GM04503 (cell line): ENCODE data around the gene CLCN4.

Source experiments
- DNase-seq: peaks from one replicate; pipeline ENCODE4 v3.0.0-alpha.2; 2012; ENCODE audit warnings: low read depth

Gene CLCN4

GRCh38 chrX:10167573-10167972 lies 10.8 kb downstream of the CLCN4 start:
- DNase-seq: no peak

GRCh38 chrX:10168226-10168625 lies 11.5 kb downstream of the CLCN4 start:
- DNase-seq: no peak

- DNase-seq: no peak
Measured at GRCh38 chrX:10169175-10169574, 12.4 kb downstream of the CLCN4 start.

DNA sequence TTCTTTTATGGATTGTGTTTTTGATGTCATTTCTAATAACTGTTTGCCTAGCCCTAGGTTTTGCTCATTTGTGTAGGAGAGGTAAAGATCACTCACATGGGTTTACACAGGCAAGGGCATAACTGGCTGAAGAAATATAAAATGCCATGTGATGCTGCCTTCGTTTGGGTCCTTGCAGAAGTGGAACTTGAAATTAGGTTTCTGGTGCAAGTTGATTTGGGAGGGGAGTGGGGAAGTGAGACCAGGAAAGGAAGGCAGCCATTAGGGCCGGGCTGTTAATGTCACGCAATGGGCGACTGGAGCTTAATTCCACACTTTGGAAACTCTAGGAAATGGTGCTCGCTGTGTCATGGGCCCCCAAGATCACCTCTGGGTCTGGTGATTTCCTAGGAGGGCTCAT lies 14.5 kb downstream of the CLCN4 start:
- DNase-seq: no peak

- DNase-seq: no peak
Measured at GRCh38 chrX:10172877-10173276, 16.1 kb downstream of the CLCN4 start.

DNA sequence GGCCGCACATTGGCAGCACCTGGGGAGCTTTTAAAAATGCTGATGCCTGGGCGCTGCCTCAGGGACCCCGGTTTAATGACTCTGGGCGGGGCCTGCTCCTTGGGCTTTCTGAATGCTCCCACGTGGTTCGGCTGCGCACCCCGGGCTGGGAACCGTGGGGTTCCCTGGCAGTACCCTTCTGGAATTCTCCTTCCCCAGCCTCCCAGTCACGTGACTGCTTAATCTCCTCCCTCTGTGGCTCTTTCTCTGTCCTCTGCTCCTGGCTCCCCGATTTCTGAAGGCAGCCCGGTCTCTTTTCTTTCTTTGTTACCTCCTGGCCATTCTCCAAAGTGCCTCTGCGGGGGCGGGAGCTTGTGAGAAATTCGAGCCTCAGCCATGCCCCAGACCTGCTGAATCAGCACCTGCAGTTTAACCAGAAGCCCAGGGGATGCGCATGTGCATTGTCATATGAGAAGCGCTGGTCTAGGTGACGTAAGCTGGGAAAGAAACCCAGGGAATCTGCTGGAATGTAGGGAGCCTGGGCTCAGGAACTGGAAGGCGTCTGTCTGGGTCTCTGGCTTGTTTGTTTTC lies 16.6 kb downstream of the CLCN4 start:
- DNase-seq: peak; percentile 55

DNA sequence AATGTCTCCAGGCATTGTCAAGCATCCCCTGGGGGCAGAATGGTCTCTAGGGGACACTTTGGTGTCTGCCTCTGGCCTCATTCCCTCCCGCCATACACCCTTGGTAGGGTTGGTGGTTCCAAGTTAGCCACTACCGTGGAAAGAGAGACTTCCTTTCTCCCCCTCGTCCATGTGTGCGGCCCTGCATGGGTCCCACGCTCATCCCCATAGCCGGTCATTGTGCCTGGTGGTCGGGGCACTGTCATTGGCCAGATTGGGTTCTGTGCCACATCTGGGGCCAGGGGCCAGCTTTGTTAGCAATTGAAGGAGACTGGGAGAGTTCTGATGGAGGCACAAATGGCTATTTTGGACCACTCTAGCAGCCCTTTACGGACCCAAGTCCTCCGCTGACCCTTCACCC lies 17.3 kb downstream of the CLCN4 start:
- DNase-seq: no peak

GRCh38 chrX:10174810-10175209 lies 18.0 kb downstream of the CLCN4 start:
- DNase-seq: no peak

DNA sequence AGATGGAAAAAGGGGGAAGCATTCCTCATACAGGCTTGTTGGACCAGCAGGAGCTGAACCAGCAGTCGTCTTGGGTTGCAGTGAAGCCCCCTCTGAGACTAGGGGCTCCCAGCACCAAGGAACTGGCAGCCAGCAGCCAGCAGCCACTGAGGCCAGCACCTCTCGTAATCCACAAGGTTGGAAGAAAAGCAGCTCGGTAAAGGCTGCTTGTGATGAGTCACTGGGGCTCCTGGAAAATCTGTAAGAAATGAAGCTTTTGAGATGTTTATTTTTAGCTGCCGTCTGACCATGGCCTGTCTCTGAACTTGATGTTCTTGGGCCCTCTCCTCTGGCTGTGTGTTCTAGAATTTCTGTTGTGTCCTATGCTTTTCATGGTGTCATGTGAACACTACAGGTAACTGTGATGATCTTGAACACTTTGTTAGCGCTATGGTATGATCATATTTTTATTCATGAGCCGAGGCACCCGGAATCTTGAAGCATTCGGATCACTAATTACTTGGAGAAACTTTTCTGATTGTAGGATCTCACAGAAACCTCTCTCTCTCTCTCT lies 18.6 kb downstream of the CLCN4 start:
- DNase-seq: no peak

DNA sequence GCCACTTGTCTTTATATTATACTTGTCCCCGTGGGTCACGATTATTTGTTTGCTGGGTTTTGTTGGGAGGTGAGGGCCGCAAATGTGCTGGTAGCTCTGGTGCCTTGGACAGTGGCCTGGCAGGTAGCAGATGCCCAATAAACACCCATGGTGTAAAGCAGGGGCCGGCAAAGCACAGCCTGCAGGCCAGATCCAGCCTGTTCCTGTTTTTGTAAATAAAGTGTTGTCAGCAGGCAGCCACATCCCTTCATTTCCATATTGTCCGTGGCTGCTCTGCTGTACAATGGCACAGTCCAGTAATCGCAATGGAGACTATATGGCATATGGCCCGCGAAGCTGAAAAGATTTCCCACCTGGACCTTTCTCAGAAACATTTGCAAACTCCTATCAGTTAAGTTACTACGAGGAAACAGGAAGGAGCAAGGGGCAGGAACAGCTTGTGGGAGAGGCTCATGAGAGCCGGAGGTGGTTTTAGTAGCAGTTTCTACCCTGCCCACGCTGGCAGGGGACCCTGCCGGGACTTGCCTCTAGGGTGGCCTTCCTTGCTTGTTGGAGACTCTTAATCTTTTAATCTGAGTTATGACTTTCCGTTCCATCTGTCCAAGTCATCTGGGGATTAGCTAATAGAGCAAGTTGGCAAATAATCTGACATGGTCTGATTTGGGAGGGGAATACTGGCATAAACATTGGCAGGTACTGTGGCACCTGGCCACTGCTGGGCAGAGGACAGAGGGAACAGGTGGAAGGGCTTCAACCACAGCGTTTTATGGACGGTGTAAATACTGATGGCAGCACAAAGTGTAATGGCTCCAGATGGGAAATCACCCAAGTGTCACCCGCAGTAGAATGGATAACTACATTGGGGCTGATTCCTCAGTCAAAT lies 19.6 kb downstream of the CLCN4 start:
- DNase-seq: no peak

DNA sequence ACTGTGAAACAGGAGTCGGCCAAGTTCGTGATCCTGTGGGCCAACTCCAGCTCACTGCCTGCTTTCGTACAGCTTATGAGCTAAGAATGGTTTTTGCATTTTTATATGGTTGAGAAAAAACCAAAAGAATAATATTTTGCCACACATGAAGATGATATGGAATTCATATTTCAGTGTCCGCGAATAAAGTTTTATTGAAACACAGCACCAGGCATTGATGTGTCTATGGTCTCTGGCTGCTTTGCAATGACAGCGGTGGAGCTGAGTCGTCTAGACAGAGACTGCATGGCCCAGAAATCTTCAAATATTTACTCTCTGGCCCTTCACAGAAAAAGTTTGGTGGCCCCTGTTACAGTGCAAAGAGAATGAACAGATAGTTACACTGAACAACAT lies 20.2 kb downstream of the CLCN4 start:
- DNase-seq: no peak

DNA sequence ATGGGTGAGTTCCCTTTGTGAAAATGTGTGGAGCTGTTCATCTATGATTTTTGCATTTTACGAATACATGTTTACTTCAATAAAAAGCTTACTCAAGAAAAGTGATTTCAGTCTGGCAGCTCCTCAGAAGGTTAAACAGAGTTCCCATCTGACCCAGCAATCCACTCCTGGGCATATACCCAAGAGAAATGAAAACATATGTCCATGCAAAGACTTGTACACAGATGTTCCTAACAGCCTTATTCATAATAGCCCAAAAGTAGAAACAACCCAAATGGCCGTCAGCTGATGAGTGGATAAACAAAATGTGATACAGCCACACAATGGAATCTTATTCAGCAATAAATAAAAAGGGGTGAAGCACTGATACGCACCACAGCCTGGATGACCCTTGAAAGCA lies 20.8 kb downstream of the CLCN4 start:
- peak; percentile 59 for DNase-seq

GRCh38 chrX:10178866-10179463 lies 22.2 kb downstream of the CLCN4 start:
- DNase-seq: no peak

DNA sequence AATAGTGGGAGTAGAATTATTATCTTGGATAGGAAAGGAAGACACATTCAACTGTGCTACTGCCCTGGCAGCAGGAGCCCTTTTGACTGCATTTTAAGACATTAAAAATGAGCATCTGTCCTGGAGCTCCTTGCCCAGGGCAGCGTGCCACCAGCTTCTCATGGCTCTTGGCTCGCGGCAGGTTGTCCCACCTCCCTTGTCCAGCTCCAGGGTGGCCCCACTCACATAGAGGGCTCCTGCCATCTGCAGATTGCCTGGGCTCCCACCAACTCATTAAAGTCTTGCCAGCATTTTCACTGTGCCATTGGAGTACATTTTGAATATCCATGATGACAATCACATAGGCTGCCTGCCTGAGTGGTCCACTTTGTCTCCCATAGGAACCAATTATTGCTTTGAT lies 27.0 kb downstream of the CLCN4 start:
- DNase-seq: no peak

DNA sequence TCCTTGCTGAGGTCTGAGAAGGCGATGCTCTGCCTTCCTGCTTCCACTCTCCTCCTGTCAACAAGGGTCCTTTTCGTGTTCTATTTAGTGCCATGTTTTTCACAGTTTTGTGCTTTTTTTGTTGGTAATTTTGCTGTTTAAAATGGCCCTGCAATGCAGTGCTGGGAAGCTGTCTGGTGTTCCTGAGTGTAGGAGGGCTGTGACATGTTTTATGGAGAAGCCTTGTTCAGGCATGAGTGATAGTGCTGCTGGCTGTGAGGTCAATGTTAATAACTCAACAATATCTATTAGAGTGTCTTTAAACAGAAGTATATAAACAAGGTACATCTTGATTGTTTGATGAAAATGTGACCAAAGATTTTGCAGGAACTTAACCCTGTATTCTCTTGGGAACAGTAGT lies 27.6 kb downstream of the CLCN4 start:
- DNase-seq: no peak

GRCh38 chrX:10186355-10186754 lies 29.6 kb downstream of the CLCN4 start:
- no peak for DNase-seq

- DNase-seq: no peak
Measured at GRCh38 chrX:10187421-10187820, 30.6 kb downstream of the CLCN4 start.

DNA sequence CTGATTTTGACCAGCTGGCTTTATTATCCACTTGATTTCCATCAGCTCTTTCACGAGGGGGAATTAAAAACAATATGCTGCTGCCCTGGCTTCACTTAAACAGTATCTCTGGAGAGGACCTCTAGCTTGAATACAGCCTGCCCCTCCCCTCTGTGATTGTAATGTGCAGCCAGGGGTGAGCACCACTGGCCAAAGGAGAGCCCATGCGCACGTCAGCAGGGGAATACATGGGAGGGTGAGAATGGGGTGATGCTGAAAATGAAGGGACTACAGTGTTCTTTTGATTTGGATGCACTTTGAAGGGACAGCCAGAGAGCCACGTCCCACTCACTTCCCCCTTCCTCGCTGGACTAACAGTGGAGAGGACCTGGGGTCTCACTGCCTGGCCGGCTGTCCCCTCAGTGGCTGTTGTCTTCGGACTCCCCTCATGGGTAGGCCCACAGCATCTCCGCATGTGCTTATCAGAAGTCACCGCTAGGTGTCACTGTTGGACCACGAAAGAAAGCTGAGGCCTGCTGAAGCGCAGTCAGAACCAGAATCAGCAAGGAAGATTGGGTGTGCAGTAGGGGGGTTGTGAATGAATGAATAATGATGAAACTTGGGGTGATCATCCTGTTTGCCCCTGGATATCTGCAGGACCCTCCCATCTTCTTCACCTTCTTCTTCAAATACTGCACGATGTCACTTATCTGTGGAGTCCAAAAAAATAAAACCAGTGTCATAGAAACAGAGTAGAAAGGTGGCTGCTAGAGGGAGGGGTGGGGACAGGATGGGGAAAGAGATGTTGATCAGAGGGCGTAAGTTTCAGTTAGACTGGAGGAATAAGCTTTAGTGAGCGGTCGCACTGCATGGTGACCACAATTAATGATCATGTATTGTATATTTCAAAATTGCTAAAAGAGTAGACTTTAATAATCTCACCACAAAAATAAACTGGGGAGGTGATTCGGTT lies 32.8 kb downstream of the CLCN4 start:
- DNase-seq: no peak

DNA sequence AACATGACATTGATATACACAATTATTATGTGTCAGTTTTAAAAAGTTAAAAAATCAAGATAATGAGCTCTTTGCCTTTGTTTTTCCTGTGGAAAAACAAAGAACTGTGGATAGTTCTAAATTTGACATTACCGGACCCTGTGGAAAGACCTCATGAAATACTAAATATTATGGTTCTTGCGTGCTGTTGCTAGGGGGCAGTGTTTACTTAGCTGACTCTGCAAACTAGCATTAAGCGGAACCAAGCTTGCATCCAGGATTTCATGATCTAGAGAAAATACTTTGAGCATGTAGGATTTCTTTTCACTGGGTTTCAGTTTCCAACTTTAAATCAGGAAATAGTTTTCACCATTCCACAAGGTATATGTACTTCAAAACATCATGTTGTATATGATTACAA lies 33.6 kb downstream of the CLCN4 start:
- no peak for DNase-seq

DNA sequence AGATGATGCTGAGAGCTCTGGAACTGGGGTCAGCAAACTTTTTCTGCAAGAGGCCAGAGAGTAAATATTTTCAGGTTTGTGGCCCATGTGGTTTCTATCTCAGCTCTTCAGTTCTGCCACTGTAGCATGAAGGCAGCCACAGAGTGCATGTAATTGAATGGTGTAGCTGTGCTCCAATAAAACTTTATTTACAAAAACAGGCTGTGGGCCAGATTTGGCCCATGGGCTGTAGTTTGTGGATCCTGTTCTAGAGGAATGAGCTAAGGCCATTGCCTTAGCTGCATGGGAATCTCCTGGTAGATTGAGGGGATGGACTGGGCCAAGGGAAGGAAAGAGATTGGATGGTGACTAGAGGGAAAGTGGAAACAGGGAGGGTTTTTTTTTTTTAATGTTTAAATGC lies 36.8 kb downstream of the CLCN4 start:
- DNase-seq: no peak

DNA sequence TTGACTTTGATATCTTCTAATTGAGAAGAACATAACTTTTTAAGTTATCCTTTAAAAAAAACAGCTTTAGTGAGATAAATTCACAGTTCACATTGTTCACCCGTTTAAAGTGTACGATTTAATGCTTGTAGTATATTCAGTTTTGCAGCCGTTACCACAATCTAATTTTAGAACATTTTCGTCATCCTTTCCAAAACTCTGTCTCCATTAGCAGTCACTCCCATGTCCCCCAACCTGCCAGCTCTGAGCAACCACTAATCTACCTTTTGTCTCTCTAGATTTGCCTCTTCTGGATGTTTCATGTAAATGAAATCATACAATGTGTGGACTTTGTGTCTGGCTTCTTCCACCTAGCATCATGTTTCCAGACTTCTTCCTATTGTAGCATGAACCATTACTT lies 38.6 kb downstream of the CLCN4 start:
- no peak for DNase-seq

DNA sequence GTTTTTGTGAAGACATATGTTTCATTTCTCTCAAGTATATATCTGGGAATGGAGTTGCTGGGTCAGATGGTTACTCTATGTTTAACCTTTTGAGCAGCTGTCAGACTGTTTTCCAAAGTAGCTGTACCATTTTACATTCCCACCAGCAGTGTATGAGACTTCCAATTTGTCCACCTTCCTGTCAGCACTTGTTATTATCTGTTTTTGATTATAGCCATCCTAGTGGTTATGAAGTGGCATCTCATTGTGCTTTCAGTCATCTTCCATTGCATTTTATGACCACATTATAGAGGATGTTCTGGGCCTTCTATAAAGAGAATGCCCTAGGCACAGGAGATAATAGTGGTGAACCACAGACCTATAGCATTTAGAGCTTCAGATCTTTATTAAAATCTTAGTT lies 39.2 kb downstream of the CLCN4 start:
- no peak for DNase-seq
